Prostate gland (tissue), 2 donors: ENCODE measurements around the gene DKK3.

ENCODE experiments used
- POLR2AphosphoS5 ChIP-seq: sonication (generic); formaldehyde crosslinking; IDR thresholded peaks from one replicate; pipeline ENCODE4 v1.6.1; 2017; ENCODE audit warnings: antibody characterized with exemption
- TF ChIP-seq, protein P1 (sequence below), 4 experiments: fragments of 200-600 bp in 2 of 4; fragments of 450-650 bp in 2 of 4; sonication (generic) in 2 of 4; IDR thresholded peaks; 1 replicate in 3 of 4; 2 replicates in 1 of 4; pipeline ENCODE4 v1.5.1; 2016 to 2019; ENCODE audit warnings: antibody characterized with exemption in 4 of 4, mild to moderate bottlenecking in 2 of 4, moderate library complexity in 2 of 4

GRCh38 chr11:11982461-11982860, 26.0 kb downstream of the DKK3 start:
- TF ChIP-seq POLR2AphosphoS5 = no peak
- TF ChIP-seq, protein P1, sequence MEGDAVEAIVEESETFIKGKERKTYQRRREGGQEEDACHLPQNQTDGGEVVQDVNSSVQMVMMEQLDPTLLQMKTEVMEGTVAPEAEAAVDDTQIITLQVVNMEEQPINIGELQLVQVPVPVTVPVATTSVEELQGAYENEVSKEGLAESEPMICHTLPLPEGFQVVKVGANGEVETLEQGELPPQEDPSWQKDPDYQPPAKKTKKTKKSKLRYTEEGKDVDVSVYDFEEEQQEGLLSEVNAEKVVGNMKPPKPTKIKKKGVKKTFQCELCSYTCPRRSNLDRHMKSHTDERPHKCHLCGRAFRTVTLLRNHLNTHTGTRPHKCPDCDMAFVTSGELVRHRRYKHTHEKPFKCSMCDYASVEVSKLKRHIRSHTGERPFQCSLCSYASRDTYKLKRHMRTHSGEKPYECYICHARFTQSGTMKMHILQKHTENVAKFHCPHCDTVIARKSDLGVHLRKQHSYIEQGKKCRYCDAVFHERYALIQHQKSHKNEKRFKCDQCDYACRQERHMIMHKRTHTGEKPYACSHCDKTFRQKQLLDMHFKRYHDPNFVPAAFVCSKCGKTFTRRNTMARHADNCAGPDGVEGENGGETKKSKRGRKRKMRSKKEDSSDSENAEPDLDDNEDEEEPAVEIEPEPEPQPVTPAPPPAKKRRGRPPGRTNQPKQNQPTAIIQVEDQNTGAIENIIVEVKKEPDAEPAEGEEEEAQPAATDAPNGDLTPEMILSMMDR (IDR thresholded peaks at IDR 0.05) = no peak
